ENCODE measurements around the gene OR5K3. TPM values are rescaled to one million over a fixed set of nuclear protein-coding genes. Genes with fewer than 3 reads are reported as not detected.

The OR5K3 gene
- total and polyA plus RNA-seq, 2 of the 4 experiments (the other 2 are of a cell fraction): not detected

GRCh38 chr3:98361289-98361688 is 29.2 kb upstream of the OR5K3 start:
- Histone ChIP-seq H2BK15ac (ENCODE audit: low read depth, low read length) (no peak overlapping the region), H4K5ac (ENCODE audit: low read depth, low read length) (no peak overlapping the region), H3K23ac (ENCODE audit: low read depth, low read length) (no peak overlapping the region), H4K20me1 (ENCODE audit: insufficient read depth, low read length) (no peaks in the 10 kb centered on the region), H3K9me1 (ENCODE audit: insufficient read depth, low read length) (no peaks in the 10 kb centered on the region), H4K8ac (ENCODE audit: low read depth in 2 of 2, low read length in 2 of 2) (no peak overlapping the region), H3K4me3 (ENCODE audit: insufficient read depth, low read depth, low read length) (no peak overlapping the region), H3K9ac (ENCODE audit: low read depth, low read length) (no peak overlapping the region), H3K27me3 (ENCODE audit: control insufficient read depth, insufficient read depth, low read length) (no peaks in the 10 kb centered on the region), H2AFZ (replicated peaks; ENCODE audit: low read length, poor library complexity) (no peak overlapping the region), H3K79me1 (ENCODE audit: low read depth in 1 of 2, low read length in 2 of 2) (no peaks in the 10 kb centered on the region), H2BK120ac (ENCODE audit: low read depth, low read length) (no peak overlapping the region), H2BK20ac (ENCODE audit: low read depth, low read length) (no peak overlapping the region), H2BK5ac (ENCODE audit: low read depth, low read length, poor library complexity, severe bottlenecking) (no peak overlapping the region), H3K27ac (ENCODE audit: insufficient read depth, low read length) (no peak overlapping the region), H3K56ac (ENCODE audit: extremely low read depth, insufficient read depth, low read length) (no peak overlapping the region), H3K4ac (ENCODE audit: low read depth, low read length) (no peak overlapping the region), H4K91ac (ENCODE audit: insufficient read depth, low read depth, low read length) (no peak overlapping the region), H3K9me3 (ENCODE audit: control insufficient read depth, insufficient read depth, low read length) (no peaks in the 10 kb centered on the region), H3K4me1 (ENCODE audit: control insufficient read depth, insufficient read depth, low read length) (no peaks in the 10 kb centered on the region), H2AK5ac (ENCODE audit: low read depth, low read length) (no peak overlapping the region), H3K36me3 (ENCODE audit: control insufficient read depth, insufficient read depth, low read length) (no peaks in the 10 kb centered on the region), H3K18ac (ENCODE audit: low read depth, low read length) (no peak overlapping the region), H2AK9ac (replicated peaks; ENCODE audit: low read depth, low read length, poor library complexity) (no peak overlapping the region), H3K4me2 (ENCODE audit: low read depth, low read length) (no peak overlapping the region), H3K14ac (replicated peaks; ENCODE audit: low read depth, low read length) (no peak overlapping the region)
- intact Hi-C loops (cut with micrococcal nuclease): no loop called here
- POLR2A ChIA-PET (ENCODE audit: unreplicated experiment): no interaction called here
- BruUV-seq (replicated peaks): no TSS peak
- DNase-seq (no peak), ATAC-seq (ENCODE audit: low read depth) (no peak)
- TF ChIP-seq RAD21 (IDR thresholded peaks at IDR 0.05; ENCODE audit: low read length) (no peak), MXI1 (IDR thresholded peaks at IDR 0.05; ENCODE audit: borderline replicate concordance, low read depth, low read length) (no peak), POLR2A (IDR thresholded peaks at IDR 0.05; ENCODE audit: low read depth, low read length) (no peak), CEBPB (IDR thresholded peaks at IDR 0.05; ENCODE audit: low read depth, low read length) (no peak), RFX5 (IDR thresholded peaks at IDR 0.05; ENCODE audit: low read depth, low read length) (no peak), SMC3 (IDR thresholded peaks at IDR 0.05; ENCODE audit: low read depth, low read length) (no peak), CTCF (conservative IDR thresholded peaks at IDR 0.05; ENCODE audit: low read depth, low read length) (no peak), RCOR1 (IDR thresholded peaks at IDR 0.05; ENCODE audit: insufficient replicate concordance, low read length) (no peak), MAFK (IDR thresholded peaks at IDR 0.05; ENCODE audit: low read depth, low read length) (no peak), MAZ (IDR thresholded peaks at IDR 0.05; ENCODE audit: borderline replicate concordance, low read depth, low read length) (no peak), ELK1 (IDR thresholded peaks at IDR 0.05; ENCODE audit: borderline replicate concordance, low read depth, low read length) (no peak), BHLHE40 (IDR thresholded peaks at IDR 0.05; ENCODE audit: low read depth, low read length) (no peak), FOS (IDR thresholded peaks at IDR 0.05; ENCODE audit: low read depth, low read length) (no peak), CHD1 (IDR thresholded peaks at IDR 0.05; ENCODE audit: low read depth, low read length) (no peak), USF2 (IDR thresholded peaks at IDR 0.05; ENCODE audit: low read depth, low read length) (no peak), NFE2L2 (IDR thresholded peaks at IDR 0.05; ENCODE audit: low read depth, low read length) (no peak)
- dilution Hi-C loops (cut with HindIII; ENCODE audit: low sequenced_read_pairs, unreplicated experiment): no loop called here
- WGBS, 2 experiments (ENCODE audit: extremely low coverage in 2 of 2, insufficient read length in 1 of 2): no CpG with 5 or more reads among the region's 2 CpGs
- CTCF ChIA-PET: no interaction called here
- in situ Hi-C loops (cut with MboI; ENCODE audit: low sequenced_read_pairs): loop anchor here (25.0 kb wide), 1 partner anchor 101 kb away; the partner anchor contains the start of gene OR5K1
